Skeletal muscle satellite cell (primary cell): ENCODE data around the gene BCOR.

Source experiments
- H3K27me3 ChIP-seq: 2 replicates; pipeline ENCODE4 v1.7.0; 2013; ENCODE audit warnings: low read length; ENCODE audit not compliant: control insufficient read depth, insufficient read depth
- H3K36me3 ChIP-seq: 2 replicates; pipeline ENCODE4 v1.7.0; 2013; ENCODE audit warnings: mild to moderate bottlenecking, control low read depth, low read length; ENCODE audit not compliant: insufficient read depth
- H3K4me1 ChIP-seq: 2 replicates; pipeline ENCODE4 v1.7.0; 2013; ENCODE audit warnings: low read length; ENCODE audit not compliant: control insufficient read depth, insufficient read depth
- H3K4me2 ChIP-seq: 2 replicates; pipeline ENCODE4 v1.7.0; 2013; ENCODE audit warnings: mild to moderate bottlenecking, low read length
- H3K4me3 ChIP-seq: 2 replicates; pipeline ENCODE4 v1.7.0; 2013; ENCODE audit warnings: low read length
- H3K9ac ChIP-seq: 2 replicates; pipeline ENCODE4 v1.7.0; 2013; ENCODE audit warnings: mild to moderate bottlenecking, low read depth, low read length, moderate library complexity
- H3K9me3 ChIP-seq: replicated peaks from 2 replicates; pipeline ENCODE4 v1.7.0; 2013; ENCODE audit warnings: mild to moderate bottlenecking, control low read depth, low read length

Gene BCOR

GRCh38 chrX:40102393-40103381, 4.9 kb upstream of the BCOR start:
- Histone ChIP-seq H3K4me1 (peaks cover 24% of the 10 kb centered on the region), H3K9me3 (no peaks in the 10 kb centered on the region), H3K27me3 (peaks cover 26% of the 10 kb centered on the region), H3K36me3 (no peaks in the 10 kb centered on the region), H3K4me3 (no peak overlapping the region), H3K9ac (no peak overlapping the region), H3K4me2 (no peak overlapping the region)

- Histone ChIP-seq H3K4me2 (no peak overlapping the region), H3K27me3 (peaks cover 23% of the 10 kb centered on the region), H3K9me3 (no peaks in the 10 kb centered on the region), H3K4me1 (peaks cover 12% of the 10 kb centered on the region), H3K36me3 (no peaks in the 10 kb centered on the region), H3K9ac (no peak overlapping the region), H3K4me3 (no peak overlapping the region)
Measured at GRCh38 chrX:40101430-40101802, 3.7 kb upstream of the BCOR start.

- Histone ChIP-seq H3K9me3 (no peaks in the 10 kb centered on the region), H3K4me3 (no peak overlapping the region), H3K9ac (no peak overlapping the region), H3K4me2 (no peak overlapping the region), H3K27me3 (peaks cover 23% of the 10 kb centered on the region), H3K4me1 (peaks cover 11% of the 10 kb centered on the region), H3K36me3 (no peaks in the 10 kb centered on the region)
Measured at GRCh38 chrX:40100537-40101429, 3.0 kb upstream of the BCOR start.

GRCh38 chrX:40100141-40100536, 2.4 kb upstream of the BCOR start:
- H3K9me3 ChIP-seq, result no peaks in the 10 kb centered on the region
- peaks cover 4% of the 10 kb centered on the region for H3K4me1 ChIP-seq
- no peak overlapping the region for H3K4me3 ChIP-seq
- peaks cover 23% of the 10 kb centered on the region for H3K27me3 ChIP-seq
- H3K4me2 ChIP-seq, result no peak overlapping the region
- no peak overlapping the region for H3K9ac ChIP-seq
- H3K36me3 ChIP-seq, result no peaks in the 10 kb centered on the region

- Histone ChIP-seq H3K9ac (peak overlapping the region; percentile 56), H3K27me3 (peaks cover 23% of the 10 kb centered on the region)
Measured at GRCh38 chrX:40099055-40099958, 1.5 kb upstream of the BCOR start.

GRCh38 chrX:40098264-40099054, 701 bp upstream of the BCOR start:
- Histone ChIP-seq H3K9ac (peak overlapping the region; percentile 56), H3K36me3 (no peaks in the 10 kb centered on the region), H3K4me3 (peak overlapping the region; percentile 77), H3K9me3 (no peaks in the 10 kb centered on the region), H3K4me2 (peak overlapping the region; percentile 91), H3K4me1 (peaks cover 8% of the 10 kb centered on the region), H3K27me3 (peaks cover 20% of the 10 kb centered on the region)

More at GRCh38 chrX:40099055-40099958, 1.5 kb upstream of the BCOR start:
- peak overlapping the region; percentile 77 for H3K4me3 ChIP-seq
- peak overlapping the region; percentile 91 for H3K4me2 ChIP-seq
- H3K9me3 ChIP-seq, result no peaks in the 10 kb centered on the region
- H3K36me3 ChIP-seq, result no peaks in the 10 kb centered on the region
- H3K4me1 ChIP-seq, result peaks cover 4% of the 10 kb centered on the region

GRCh38 chrX:40097141-40097503, 636 bp downstream of the BCOR start:
- Histone ChIP-seq H3K4me2 (peak overlapping the region; percentile 91), H3K9ac (peak overlapping the region; percentile 81), H3K4me1 (peaks cover 9% of the 10 kb centered on the region), H3K27me3 (peaks cover 18% of the 10 kb centered on the region), H3K9me3 (no peaks in the 10 kb centered on the region), H3K36me3 (no peaks in the 10 kb centered on the region), H3K4me3 (peak overlapping the region; percentile 77)

- Histone ChIP-seq H3K4me1 (peaks cover 9% of the 10 kb centered on the region), H3K27me3 (peaks cover 13% of the 10 kb centered on the region), H3K36me3 (no peaks in the 10 kb centered on the region), H3K9me3 (no peaks in the 10 kb centered on the region), H3K4me2 (peak overlapping the region; percentile 91), H3K9ac (peak overlapping the region; percentile 81), H3K4me3 (peak overlapping the region; percentile 77)
Measured at GRCh38 chrX:40096395-40097091, 1.2 kb downstream of the BCOR start.

- H3K4me2 ChIP-seq, result peak overlapping the region; percentile 91
- peak overlapping the region; percentile 77 for H3K4me3 ChIP-seq
- no peaks in the 10 kb centered on the region for H3K36me3 ChIP-seq
- peaks cover 14% of the 10 kb centered on the region for H3K27me3 ChIP-seq
- peaks cover 12% of the 10 kb centered on the region for H3K4me1 ChIP-seq
- H3K9me3 ChIP-seq, result no peaks in the 10 kb centered on the region
- peak overlapping the region; percentile 81 for H3K9ac ChIP-seq
Measured at GRCh38 chrX:40095583-40096394, 2.0 kb downstream of the BCOR start.
